Daoy (cell line): ENCODE data around the gene CCND3. TPM values are rescaled to one million over a fixed set of nuclear protein-coding genes. Genes with fewer than 3 reads are reported as not detected.

Experiments
- DNase-seq: peaks from one replicate; pipeline ENCODE4 v3.0.0-alpha.2; 2015; ENCODE audit warnings: low read depth
- total RNA-seq: library from RNA; depleted of rRNA; stranded (reverse); fragments of >200 nt; shearing (Covaris generic); gene quantifications from 2 replicates; pipeline ENCODE4 v1.2.3, GENCODE V29; 2014; rRNA removed

CCND3 gene
- 43.3 and 51.6 TPM in 2 replicates for total RNA-seq

GRCh38 chr6:41941280-41942066 lies at the start of gene CCND3:
CCND3 (minus strand) TSS chr6:41941808; CDS start chr6:41941649, 159 bp downstream.
- peak; percentile 96 for DNase-seq

GRCh38 chr6:41986339-41986738 lies 44.7 kb upstream of the CCND3 start:
- no peak for DNase-seq

GRCh38 chr6:41984623-41985022 lies 43.0 kb upstream of the CCND3 start:
- DNase-seq = no peak

GRCh38 chr6:41976794-41977484 lies 35.3 kb upstream of the CCND3 start:
- DNase-seq = peak; percentile 61

- no peak for DNase-seq
Measured at GRCh38 chr6:41975276-41975675, 33.7 kb upstream of the CCND3 start.

- DNase-seq = no peak
Measured at GRCh38 chr6:41974281-41974825, 32.7 kb upstream of the CCND3 start.

- no peak for DNase-seq
Measured at GRCh38 chr6:41972826-41973225, 31.2 kb upstream of the CCND3 start.

GRCh38 chr6:41970436-41970846 lies 28.8 kb upstream of the CCND3 start:
- no peak for DNase-seq

GRCh38 chr6:41967312-41968287 lies 26.0 kb upstream of the CCND3 start:
- no peak for DNase-seq

- DNase-seq = peak; percentile 90
Measured at GRCh38 chr6:41966961-41967311, 25.3 kb upstream of the CCND3 start.

- peak; percentile 35 for DNase-seq
Measured at GRCh38 chr6:41966214-41966920, 24.8 kb upstream of the CCND3 start.

GRCh38 chr6:41965429-41966213 lies 24.0 kb upstream of the CCND3 start:
- DNase-seq = peak; percentile 25

GRCh38 chr6:41964201-41964887 lies 22.7 kb upstream of the CCND3 start:
- no peak for DNase-seq

GRCh38 chr6:41963371-41963770 lies 21.8 kb upstream of the CCND3 start:
- DNase-seq = no peak

- DNase-seq = no peak
Measured at GRCh38 chr6:41960028-41960427, 18.4 kb upstream of the CCND3 start.

GRCh38 chr6:41958022-41958856 lies 16.6 kb upstream of the CCND3 start:
- no peak for DNase-seq

- DNase-seq = no peak
Measured at GRCh38 chr6:41957117-41957516, 15.5 kb upstream of the CCND3 start.

- DNase-seq = no peak
Measured at GRCh38 chr6:41955412-41955811, 13.8 kb upstream of the CCND3 start.

- no peak for DNase-seq
Measured at GRCh38 chr6:41954668-41955067, 13.1 kb upstream of the CCND3 start.
